ENCODE results near the gene MYADML2. TPM values are rescaled to one million over a fixed set of nuclear protein-coding genes. Genes with fewer than 3 reads are reported as not detected.

The MYADML2 gene
- total RNA-seq, 4 donors from 2014 or later, result not detected

DNA sequence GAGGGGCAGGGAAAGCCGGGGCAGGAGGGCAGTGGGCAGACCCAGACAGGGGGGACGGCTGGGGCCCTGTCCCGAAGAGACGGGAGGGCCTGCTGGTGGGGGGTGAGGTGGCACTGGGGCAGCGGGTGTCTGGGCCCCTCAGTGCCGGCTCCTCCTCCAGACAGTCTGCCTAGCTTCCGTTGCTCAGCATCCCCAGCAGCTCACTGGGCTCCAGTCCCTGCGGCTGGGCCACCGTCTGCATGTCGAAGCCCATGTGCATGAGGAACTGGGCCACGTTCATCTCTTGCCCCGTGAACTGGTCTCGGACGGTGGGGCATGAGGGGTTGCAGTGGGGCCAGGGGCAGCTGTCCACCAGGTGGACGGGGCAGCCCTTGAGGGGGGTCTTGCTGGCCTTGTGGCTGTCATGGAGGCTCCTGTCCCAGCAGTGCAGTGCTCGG, 5.8 kb upstream of the MYADML2 start:
- no peaks in the 10 kb centered on the region for H3K36me3 ChIP-seq
- no peak for DNase-seq
- WGBS, 2 donors, result no CpG with 5 or more reads among the region's 16 CpGs
- H3K27ac ChIP-seq, result no peak overlapping the region
- intact Hi-C loops (cut with DNase I), result loop anchor here (10.0 kb wide), 1 partner anchor 202 kb away; no protein-coding TSS in a partner anchor
- H3K4me3 ChIP-seq, result no peak overlapping the region
- peaks cover 0 to 7% (median 0%) of the 10 kb centered on the region in 3 donors for H3K4me1 ChIP-seq
- TF ChIP-seq, protein P1, sequence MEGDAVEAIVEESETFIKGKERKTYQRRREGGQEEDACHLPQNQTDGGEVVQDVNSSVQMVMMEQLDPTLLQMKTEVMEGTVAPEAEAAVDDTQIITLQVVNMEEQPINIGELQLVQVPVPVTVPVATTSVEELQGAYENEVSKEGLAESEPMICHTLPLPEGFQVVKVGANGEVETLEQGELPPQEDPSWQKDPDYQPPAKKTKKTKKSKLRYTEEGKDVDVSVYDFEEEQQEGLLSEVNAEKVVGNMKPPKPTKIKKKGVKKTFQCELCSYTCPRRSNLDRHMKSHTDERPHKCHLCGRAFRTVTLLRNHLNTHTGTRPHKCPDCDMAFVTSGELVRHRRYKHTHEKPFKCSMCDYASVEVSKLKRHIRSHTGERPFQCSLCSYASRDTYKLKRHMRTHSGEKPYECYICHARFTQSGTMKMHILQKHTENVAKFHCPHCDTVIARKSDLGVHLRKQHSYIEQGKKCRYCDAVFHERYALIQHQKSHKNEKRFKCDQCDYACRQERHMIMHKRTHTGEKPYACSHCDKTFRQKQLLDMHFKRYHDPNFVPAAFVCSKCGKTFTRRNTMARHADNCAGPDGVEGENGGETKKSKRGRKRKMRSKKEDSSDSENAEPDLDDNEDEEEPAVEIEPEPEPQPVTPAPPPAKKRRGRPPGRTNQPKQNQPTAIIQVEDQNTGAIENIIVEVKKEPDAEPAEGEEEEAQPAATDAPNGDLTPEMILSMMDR (IDR thresholded peaks at IDR 0.05), result no peak
- no peak for TF ChIP-seq POLR2A (IDR thresholded peaks at IDR 0.05)
- H3K9me3 ChIP-seq, result no peaks in the 10 kb centered on the region
- peaks cover 0 to 47% (median 0%) of the 10 kb centered on the region in 4 donors for H3K27me3 ChIP-seq

DNA sequence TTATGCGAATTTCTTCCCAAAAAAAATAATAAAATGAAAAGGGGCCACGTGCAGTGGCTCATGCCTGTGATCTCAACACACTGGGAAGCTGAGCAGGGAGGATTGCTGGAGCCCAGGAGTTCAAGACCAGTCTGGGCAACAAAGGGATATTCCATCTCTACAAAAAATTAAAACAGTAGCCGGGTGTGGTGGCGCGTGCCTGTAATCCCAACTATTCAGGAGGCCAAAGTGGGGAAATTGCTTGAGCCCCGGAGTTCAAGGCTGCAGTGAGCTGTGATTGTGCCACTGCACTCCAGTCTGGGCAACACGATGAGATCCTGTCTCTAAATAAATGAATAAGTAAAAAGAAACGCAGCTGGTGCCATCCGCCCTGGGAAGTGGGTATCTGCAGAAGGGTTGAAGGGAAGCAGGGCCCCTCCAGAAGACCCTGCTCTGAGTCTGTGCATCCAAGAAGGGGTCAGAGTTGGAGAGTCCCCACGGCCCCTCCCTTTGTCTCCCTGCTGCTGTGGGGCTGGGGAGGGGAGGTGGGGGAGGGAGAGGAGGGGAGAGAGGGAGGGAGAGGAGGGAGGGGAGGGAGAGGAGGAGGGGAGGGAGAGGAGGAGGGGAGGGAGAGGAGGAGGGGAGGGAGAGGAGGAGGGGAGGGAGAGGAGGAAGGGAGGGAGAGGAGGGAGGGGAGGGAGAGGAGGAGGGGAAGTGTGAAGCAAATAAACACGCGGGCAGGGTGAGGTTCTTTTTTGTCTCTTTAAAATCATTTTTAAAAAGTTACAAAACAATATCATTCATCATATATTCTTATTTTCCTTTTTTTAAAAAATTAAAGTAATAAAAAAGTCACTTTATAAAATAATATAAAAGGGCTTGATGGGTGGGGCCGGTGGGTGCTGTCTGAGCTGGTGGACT, 5.0 kb upstream of the MYADML2 start:
- Histone ChIP-seq H3K27me3 (peaks cover 0 to 39% (median 0%) of the 10 kb centered on the region in 4 donors), H3K4me1 (peaks cover 0 to 7% (median 0%) of the 10 kb centered on the region in 3 donors), H3K9me3 (no peaks in the 10 kb centered on the region), H3K4me3 (no peak overlapping the region), H3K27ac (no peak overlapping the region), H3K36me3 (no peaks in the 10 kb centered on the region)
- no peak for DNase-seq
- TF ChIP-seq, protein P1 (IDR thresholded peaks at IDR 0.05), result no peak
- no peak for TF ChIP-seq POLR2A (IDR thresholded peaks at IDR 0.05)
- intact Hi-C loops (cut with DNase I), result loop anchor here (10.0 kb wide), 1 partner anchor 203 kb away; no protein-coding TSS in a partner anchor
- WGBS, 2 donors, result 41 to 53% methylated on average over 12 to 13 of the region's 13 CpGs

DNA sequence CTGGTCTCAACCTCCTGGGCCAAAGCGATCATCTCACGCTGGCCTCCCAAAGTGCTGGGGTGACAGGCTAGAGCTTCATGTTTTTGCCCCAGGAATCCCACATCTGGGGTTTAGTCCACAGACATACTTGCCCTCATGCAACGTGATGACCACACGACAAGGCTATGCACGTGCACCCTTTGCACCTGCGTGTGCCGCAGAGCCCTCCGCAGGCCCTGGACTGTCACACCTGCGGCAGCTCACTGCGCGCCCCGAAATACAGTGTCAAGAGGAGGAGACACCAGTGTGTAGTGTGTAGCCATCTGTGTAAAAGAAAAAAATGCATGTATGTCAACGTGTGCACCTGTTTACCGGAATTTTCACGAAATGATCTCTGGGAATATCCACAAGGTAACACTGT, 3.5 kb upstream of the MYADML2 start:
- Histone ChIP-seq H3K4me3 (no peak overlapping the region), H3K4me1 (peaks cover 0 to 7% (median 0%) of the 10 kb centered on the region in 3 donors), H3K36me3 (no peaks in the 10 kb centered on the region), H3K27ac (no peak overlapping the region), H3K9me3 (no peaks in the 10 kb centered on the region), H3K27me3 (peaks cover 0 to 32% (median 0%) of the 10 kb centered on the region in 4 donors)
- WGBS, 2 donors, result 77 to 81% methylated on average over 9 to 11 of the region's 15 CpGs
- TF ChIP-seq, protein P1 (IDR thresholded peaks at IDR 0.05), result no peak
- no peak for TF ChIP-seq POLR2A (IDR thresholded peaks at IDR 0.05)
- intact Hi-C loops (cut with DNase I), result loop anchor here (10.0 kb wide), 1 partner anchor 204 kb away; no protein-coding TSS in a partner anchor
- no peak for DNase-seq

DNA sequence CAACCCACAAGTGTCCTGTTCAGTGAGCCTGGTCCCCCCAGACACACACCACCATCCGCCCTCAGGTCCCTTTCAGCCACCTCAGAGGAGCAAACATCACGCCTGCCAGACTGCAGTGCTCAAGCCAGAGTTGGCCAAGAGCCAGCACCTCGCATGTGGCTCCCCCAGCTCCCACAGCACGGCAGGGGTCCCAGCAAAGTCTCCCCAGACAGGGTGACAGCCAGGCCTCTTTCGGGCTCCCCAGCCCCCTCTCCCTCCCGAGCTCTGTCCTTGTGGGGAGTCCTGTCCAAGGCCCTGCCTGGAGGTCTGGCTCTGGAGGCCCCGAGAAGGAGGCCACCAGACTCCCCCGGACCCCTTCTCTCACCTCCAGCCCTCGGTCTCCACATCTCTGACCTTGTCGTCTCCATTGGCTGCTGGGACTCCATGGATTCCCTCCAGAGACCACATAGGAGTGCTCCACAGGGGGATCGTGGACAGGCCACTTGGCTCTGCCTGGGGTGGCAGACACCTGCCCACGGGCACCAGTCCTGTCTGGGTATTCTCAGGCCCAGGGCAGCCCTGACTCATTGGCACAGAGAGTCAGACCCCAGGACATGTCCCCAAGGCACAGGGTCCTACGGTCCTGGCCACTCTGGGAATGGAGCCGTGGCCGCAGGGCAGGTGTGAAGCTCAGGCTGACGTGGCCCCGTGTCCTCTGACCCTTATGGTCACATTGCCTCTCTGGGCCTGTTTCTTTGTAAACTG, 1.8 kb upstream of the MYADML2 start:
- Histone ChIP-seq H3K27me3 (peaks cover 0 to 28% (median 0%) of the 10 kb centered on the region in 4 donors), H3K36me3 (no peaks in the 10 kb centered on the region), H3K4me3 (no peak overlapping the region), H3K4me1 (no peaks in the 10 kb centered on the region), H3K27ac (no peak overlapping the region), H3K9me3 (no peaks in the 10 kb centered on the region)
- TF ChIP-seq POLR2A (IDR thresholded peaks at IDR 0.05), result no peak
- TF ChIP-seq, protein P1 (IDR thresholded peaks at IDR 0.05), result no peak
- DNase-seq, result no peak
- intact Hi-C loops (cut with DNase I), result no loop called here
- WGBS, 2 donors, result 72 to 93% methylated on average over 6 to 13 of the region's 17 CpGs
